Epithelial cell of esophagus (primary cell): ENCODE data around the gene MUC5AC.
"Not testable (repeated sequence)": the region's sequence is repeated elsewhere in the genome, so short reads cannot be mapped to it uniquely, and the experiment has no call there.

Experiments used
- DNase-seq: peaks from one replicate; pipeline ENCODE4 v3.0.0; 2010; ENCODE audit warnings: low read depth
- H3K4me3 ChIP-seq: 2 replicates; pipeline ENCODE4 v1.5.1; 2011; ENCODE audit warnings: mild to moderate bottlenecking, low read length, control low read depth
- CTCF ChIP-seq: IDR thresholded peaks from 2 replicates; pipeline ENCODE4 v1.5.1; 2011; ENCODE audit warnings: low read depth, mild to moderate bottlenecking, low read length, control low read depth, inconsistent platforms; ENCODE audit not compliant: insufficient read depth; ENCODE audit errors: missing control alignments

The MUC5AC gene

GRCh38 chr11:1150769-1151365 lies 6.9 kb upstream of the MUC5AC start:
- no peak overlapping the region for H3K4me3 ChIP-seq
- no peak for TF ChIP-seq CTCF
- DNase-seq = no peak

- DNase-seq = no peak
- no peak overlapping the region for H3K4me3 ChIP-seq
- TF ChIP-seq CTCF = no peak
These were observed 6.1 kb upstream of the MUC5AC start for GRCh38 chr11:1151366-1152315.

GRCh38 chr11:1152316-1153104 lies 5.2 kb upstream of the MUC5AC start:
- no peak overlapping the region for H3K4me3 ChIP-seq
- TF ChIP-seq CTCF = no peak
- DNase-seq = no peak

- no peak overlapping the region for H3K4me3 ChIP-seq
- no peak for DNase-seq
- no peak for TF ChIP-seq CTCF
These were observed 4.4 kb upstream of the MUC5AC start for GRCh38 chr11:1153105-1153950.

GRCh38 chr11:1153951-1154493 lies 3.7 kb upstream of the MUC5AC start:
- H3K4me3 ChIP-seq = no peak overlapping the region
- DNase-seq = no peak
- no peak for TF ChIP-seq CTCF

- not testable (repeated sequence) for H3K4me3 ChIP-seq, DNase-seq
These were observed 3.1 kb upstream of the MUC5AC start for GRCh38 chr11:1154656-1155055.
